Limb (tissue), 2 donors: Measurements from ENCODE around the gene CCDC171.
A peak's percentile ranks its signal among the peaks of the same experiment; 100 is the strongest.
"Not testable (repeated sequence)": the region's sequence is repeated elsewhere in the genome, so short reads cannot be mapped to it uniquely, and the experiment has no call there.

ENCODE experiments used
- DNase-seq, 2 donors: peaks; one replicate each; pipeline ENCODE4 v3.0.0-alpha.2; 2016; ENCODE audit errors: extremely low spot score in 2 of 2

CCDC171 gene

DNA sequence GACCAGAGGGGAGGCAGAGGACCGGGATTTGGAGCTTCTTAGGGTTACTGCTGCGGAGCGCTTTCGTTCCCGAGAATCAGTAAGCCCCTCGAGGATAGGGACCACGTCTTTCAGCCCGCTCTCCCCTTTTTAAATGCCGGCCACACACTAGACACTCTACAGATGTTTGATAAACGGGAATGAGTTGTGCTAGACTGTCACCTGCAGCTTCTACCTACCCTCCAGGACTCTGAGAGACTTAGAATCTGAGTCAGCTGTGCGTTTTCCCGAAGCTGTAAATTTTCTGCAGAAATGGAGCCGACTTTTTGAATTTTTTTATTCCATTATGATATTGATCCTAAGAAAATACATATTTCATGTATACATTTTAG lies 670 bp downstream of the CCDC171 start:
- no peak for DNase-seq

DNA sequence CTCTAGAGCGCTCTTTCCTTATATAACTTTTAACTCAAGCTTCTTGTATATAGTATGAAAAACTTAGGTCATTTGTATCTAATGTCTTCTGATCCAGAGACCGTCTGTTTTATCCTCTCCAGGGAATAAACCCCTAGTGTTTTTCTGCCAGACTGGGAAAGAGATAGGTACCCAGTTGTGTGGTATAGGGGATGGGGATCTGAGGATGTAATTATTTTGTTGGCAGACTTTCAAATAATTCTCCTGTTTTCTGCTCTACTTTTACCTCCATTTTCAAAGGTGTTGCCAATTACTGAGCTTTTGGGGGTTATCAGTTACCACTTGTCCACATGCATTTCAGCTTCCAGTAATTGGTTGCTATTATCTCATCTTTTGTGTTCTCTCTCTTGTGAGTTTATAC lies 17.9 kb downstream of the CCDC171 start:
- DNase-seq = no peak

DNA sequence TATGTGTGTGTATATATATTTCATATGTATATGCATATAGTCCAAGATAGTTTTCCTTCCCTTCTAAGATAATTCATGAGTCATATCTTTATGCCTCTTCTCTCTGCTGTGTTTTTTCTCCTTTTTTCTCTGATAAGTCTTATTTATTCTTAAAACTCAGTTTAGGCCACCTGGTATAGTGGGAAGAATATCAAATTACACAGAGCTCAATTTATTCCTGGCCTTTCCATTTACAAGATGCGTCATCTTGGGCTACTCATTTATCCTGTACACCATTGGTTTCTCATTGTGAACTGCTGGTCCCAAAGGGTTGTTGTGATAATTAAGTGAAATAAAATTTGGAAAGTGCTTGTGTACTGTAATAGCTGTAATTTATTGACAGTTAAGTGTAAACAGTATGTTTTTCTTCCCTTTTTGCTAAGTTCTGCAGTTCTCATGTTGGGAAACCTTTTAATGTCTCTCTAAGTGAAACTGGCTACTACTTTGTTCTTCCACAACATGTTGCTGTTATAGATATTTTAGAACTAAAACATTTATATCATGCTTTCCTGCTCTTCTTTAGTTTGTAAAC lies 19.4 kb downstream of the CCDC171 start:
- no peak for DNase-seq

DNA sequence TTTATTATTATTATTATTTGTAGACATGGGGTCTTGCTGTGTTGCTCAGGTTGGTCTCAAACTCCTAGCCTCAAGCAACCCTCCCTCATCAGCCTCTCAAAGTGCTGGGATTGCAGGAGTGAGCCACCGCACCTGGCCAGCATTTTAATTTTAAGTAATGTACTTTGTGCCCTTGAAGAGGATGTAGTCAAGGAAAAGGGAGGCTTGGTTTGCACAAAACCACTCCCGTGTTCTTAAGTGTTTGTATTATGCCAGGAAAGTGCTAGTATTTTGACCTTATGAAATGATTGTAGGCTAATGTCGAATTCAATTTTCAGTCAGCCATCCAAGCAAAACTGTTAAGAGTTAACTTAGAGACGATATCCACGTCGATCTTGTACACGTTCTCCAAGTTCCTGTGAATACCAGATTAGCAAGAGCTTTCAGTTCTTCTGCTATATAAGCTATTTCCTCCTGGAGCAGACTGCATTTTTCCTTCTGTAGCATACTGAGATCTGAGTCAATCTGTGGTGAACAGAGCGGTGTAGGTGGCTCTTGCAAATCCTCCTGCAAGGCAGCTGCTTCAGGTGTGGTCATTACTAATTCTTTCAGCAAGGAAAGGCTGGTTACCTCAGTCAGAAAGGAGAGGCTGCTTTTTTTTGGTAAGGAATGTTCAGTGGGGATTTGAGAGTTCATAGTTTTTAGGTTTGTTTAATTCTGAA lies 23.7 kb downstream of the CCDC171 start:
- DNase-seq = no peak

DNA sequence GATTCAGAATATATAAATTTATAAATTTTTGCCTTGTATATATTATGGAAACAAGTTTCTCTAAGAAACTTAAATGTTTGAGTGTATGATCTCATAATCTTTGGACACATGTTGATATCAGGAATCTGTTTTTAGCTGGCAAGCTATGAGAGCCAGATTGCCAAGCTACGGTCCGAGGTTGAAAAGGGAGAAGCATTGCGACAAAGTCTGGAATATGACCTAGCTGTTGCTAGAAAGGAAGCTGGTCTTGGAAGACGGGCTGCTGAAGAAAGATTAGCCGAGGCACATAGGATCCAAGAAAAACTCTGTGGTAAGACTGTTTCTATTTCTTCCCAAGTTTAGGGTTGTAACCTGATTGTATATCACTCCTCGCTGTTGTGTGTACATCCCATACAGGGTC lies 25.9 kb downstream of the CCDC171 start:
- no peak for DNase-seq

DNA sequence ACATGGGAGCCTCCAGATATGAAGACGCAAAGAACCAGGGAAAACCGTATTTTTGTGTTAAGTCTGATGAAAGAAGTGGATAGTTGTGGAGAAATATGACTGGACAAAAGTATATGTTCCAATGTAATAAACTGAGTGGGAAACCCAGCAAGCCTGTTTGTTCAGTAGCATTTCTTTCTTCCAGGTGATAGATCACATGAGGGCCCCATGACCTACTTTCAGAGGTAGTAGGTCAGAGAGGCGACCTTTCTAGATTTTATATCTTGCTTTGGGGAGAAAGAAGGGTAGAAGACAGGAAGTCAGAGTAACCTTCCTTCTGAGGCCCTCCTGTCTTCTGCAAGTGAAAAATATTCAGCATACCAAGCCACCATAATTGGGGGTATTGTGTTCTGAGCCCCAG lies 31.5 kb downstream of the CCDC171 start:
- no peak for DNase-seq

DNA sequence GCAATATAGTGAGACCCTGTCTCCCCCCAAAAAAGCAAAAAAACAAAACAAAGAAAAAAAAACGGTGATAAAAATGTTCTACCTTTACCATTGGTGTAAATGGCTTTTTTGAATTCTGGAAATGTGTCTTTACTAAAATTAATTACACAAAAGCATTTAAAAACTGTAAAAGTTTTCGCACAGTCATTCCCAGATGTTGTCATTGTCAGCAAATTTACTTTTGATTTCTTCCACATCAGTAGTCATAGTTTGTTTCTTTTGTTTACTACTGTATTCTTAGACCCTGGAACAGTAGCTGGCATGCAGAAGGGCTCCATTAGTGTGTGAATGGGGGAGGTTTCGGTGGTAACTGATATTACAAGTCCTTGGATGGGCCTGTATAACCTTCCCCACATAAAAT lies 39.5 kb downstream of the CCDC171 start:
- DNase-seq = no peak

DNA sequence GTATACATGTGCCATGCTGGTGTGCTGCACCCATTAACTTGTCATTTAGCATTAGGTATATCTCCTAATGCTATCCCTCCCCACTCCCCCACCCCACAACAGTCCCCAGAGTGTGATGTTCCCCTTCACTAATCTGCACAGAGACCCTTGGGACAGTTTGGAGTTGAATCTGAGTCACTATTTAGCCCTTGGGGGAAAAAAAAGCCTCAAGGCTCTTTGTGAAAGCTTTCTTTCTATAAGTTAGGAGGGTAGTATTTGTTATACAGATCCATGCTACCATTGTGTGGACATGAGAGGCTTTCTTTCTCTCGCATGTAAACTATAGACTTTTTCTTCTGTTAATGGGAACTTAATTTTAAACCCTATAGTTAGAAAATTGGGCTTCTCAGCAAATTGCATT lies 40.1 kb downstream of the CCDC171 start:
- not testable (repeated sequence) for DNase-seq

DNA sequence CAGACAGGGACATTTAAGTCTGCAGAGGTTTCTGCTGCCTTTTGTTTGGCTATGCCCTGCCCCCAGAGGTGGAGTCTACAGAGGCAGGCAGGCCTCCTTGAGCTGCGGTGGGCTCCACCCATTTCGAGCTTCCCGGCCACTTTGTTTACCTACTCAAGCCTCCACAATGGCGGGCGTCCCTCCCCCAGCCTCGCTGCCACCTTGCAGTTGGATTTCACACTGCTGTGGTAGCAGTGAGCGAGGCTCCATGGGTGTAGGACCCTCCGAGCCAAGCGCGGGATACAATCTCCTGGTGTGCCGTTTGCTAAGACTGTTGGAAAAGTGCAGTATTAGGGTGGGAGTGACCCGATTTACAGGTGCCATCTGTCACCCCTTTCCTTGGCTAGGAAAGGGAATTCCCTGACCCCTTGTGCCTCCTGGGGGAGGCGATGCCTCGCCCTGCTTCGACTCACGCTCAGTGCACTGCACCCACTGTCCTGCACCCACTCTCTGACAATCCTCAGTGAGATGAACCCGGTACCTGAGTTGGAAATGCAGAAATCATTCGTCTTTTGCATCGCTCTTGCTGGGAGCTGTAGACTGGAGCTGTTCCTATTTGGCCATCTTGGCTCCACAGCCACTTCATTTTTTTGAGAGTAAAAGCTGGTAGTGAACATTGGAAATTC lies 48.0 kb downstream of the CCDC171 start:
- DNase-seq = not testable (repeated sequence)

DNA sequence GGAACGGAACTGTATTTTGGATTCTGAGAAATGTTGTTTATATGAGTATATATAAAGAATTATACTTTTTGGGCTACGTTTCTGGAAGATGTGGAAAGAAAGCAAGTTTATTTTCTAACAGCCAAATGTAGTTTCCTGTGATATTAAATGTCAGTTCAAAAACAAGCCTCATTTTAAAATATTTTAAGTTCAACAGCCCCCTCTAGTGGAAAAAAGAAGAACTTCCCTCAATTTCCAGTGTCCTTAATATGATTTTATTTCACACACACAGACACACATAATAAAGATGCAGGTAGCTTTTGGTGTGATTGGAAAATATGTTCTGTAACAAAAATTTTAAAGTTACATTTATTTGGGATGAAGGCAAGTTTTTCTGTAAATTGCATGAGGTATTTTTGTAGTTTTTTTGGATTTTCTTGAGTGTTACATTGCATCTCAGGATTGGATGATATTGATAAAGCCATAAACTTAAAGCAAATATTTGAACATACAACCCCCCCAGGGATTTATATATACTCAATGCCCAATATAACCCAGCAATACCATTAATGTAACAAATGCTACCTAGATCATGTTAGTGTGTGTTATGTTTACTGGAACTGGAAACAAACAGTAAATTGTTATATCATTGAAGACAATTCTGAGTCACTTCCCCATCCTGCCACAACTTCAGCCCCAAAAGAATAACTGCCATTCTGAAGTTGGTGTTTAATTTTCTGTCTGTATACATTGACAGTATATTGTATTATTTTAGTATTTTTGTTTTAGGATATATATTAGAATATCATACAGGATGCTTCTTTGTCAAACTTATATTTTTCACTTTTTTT lies 54.0 kb downstream of the CCDC171 start:
- peak in 1 of 2 donors; percentile 62 for DNase-seq

DNA sequence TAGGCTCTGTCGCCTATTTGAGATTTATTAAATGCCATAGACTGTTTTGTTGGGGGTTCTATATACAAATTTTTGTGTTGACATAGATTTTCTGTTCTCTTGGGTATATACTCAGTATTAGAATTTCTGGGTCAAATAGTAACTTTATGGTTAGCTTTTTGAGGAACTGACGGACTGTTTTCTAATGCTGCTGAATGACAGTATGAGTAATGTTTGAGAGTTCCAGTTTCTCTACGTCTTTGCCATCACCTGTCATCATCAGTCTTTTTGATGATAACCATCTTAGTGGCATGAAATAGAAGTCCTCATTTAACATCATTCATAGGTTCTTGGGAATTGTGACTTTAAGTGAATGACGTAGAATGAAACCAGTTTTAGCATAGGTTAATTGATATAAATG lies 60.1 kb downstream of the CCDC171 start:
- DNase-seq = no peak

DNA sequence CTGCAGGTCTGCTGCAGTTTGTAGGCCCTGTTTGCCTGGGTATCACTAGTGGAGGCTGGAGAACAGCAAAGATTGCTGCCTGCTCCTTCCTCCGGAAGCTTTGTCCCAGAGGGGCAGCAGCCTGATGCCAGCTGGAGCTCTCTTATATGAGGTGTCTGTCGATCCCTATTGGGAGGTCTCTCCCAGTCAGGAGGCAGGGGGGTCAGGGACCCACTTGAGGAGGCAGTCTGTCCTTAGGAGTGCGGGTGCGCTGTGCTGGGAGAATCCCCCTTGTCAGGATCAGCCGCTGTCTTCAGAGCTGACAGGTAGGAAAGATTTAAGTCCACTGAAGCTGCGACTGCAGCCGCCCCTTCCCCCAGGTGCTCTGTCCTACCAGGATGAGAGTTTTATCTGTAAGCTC lies 64.9 kb downstream of the CCDC171 start:
- DNase-seq = no peak

DNA sequence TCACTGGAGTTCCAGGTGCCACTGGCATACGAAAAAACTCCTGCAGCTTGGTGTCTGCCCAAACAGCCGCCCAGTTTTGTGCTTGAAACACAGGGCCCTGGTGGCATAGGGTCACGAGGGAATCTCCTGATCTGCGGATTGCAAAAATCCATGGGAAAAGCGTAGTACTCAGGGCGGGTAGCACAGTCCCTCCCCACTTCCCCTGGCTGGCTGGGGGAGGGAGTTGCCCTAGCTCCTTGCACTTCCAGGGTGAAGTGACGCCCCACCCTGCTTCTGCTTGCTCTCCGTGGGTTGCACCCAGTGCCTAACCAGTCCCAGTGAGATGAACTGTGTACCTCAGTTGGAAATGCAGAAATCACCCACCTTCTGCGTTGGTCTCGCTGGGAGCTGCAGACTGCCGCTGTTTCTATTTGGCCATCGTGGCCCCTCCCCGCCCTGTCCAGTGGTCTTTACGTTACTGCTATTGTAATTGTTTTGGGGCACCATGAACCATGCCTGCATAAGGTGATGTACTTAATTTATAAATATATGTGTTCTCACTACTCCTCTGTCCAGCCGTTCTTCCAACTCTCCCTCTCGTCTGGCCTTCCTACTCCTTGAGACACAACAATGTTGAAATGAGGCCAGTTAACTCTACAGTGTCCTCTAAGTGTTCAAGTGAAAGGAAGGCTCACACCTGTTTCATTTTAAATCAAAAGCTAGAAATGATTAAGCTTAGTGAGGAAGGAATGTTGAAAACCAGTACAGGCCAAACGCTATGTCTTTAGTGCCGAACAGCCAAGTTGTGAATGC lies 65.9 kb downstream of the CCDC171 start:
- no peak for DNase-seq

DNA sequence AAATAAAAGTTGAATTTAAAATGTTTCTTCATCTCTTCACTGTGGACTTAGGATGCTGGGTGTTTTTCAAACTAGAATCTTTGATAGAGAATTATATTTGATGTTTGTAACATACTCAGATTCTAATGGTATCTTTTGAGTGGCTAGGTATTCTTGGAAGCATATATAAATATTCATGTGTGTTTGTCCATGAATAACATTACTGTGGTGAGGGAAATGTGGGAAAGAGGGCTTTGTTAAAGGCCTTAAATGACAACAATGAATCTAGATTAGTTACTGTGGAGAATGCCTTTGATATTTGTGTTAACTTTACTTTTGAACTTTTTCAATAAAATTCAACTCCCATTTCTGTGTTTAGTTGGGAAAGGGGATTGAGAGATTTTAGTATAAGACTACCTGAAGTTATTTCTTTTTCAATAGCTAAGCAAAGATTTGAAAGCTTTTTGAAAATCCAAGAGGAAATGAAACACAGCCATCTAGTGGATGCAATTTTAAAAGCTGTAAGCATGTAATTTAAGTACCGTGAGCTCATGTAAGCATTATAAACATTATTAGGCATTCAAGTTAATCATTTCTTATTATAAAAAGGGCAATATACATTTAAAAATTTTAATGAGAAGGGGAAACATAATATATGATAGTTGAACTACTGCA lies 69.6 kb downstream of the CCDC171 start:
- DNase-seq = peak in 1 of 2 donors; percentile 58

DNA sequence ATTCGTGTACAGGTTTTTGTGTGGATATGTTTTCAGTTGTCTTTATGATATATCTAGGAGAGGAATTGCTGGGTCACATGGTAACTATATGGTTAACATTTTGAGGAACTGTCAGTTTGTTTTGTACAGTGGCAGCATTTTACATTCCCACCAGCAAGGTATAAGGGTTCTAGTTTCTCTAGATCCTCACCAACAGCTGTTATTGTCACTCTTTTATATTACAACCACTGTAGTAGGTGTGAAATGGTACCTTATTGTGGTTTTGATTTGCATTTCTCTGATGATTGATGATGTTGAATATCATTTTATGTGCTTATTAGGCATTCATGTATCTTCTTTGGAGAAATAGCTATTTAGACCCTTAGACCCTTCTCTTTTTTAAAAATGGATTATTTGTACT lies 82.9 kb downstream of the CCDC171 start:
- no peak for DNase-seq

DNA sequence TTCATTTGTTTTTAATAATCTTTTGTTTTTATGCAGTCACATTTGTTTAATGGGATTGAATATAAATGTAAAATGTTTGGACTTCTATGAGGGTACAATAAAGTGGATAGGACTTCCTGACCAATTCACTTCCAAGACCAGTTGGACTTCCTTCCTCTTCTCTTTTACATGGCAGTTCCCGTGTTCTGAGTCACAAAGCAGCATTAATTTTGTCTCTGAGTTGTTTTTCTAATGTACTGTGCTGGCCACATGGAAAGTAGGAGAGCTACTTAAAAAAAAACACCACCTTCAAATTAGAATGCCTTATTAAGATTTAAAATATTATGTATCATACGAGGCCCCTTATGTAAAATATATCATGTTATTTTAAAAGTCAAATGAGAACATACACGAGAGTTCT lies 87.3 kb downstream of the CCDC171 start:
- DNase-seq = no peak

DNA sequence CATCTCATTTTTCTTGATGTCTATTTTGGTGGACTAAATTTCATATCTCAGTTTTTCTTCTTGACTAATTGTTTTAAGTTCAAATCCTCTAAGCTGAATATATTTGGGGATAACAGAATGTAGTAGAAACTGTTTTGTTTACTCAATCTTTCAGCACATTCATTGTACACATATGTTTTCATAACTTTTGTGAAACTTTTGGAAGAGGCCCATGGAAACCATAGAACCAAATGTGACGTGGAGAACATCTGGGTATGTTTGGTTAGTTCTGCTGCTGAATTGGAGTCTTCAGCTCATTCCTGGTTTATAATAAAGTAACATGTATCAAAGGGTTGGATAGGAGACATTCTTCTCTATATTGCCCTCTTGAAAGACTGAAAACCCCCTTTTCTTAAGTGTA lies 88.4 kb downstream of the CCDC171 start:
- no peak for DNase-seq

DNA sequence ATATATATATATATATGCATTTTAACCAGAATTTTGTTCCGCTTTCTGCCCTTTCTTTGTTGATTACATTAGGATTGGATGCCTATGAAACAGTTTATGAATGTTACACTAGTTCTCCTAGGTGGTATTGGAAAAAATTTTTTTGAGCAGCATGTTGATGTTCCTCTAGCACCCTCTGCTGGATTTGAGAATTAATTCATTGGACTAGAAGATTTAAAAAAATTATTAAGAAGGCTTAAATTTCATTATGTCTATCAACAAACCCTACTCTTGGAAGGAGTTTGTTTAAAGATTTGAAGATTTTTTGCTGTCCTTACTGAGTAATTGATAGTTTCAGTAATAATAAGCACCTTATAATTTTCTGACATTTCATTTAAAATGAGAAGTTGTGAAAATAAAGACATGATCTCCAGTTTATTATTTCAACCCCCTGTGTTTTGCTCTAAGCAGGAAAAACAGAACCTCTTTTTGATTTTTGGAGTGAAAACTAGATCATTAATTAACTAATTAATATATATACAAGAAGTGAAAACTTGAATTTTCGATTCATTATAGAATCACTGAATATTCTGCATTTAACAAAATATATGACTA lies 89.6 kb downstream of the CCDC171 start:
- peak in 1 of 2 donors; percentile 67 for DNase-seq

DNA sequence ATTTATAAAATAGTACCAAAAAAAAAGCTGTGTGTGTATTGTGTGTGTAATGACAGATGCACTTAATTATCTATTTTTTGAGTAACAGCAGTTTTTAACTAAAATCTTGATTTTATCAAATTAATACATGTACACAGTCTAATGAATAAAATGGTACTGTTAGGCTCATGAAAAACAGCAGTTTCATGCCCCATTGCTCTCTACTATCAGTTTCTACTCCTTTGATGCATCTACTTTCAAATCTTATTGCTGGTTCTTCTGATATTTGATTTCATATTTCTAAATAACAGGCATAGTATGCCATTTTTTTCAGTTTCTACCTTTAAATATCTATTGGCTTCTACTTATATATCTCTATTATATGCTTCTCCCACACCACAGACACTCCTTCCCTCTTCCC lies 117.4 kb downstream of the CCDC171 start:
- no peak for DNase-seq

DNA sequence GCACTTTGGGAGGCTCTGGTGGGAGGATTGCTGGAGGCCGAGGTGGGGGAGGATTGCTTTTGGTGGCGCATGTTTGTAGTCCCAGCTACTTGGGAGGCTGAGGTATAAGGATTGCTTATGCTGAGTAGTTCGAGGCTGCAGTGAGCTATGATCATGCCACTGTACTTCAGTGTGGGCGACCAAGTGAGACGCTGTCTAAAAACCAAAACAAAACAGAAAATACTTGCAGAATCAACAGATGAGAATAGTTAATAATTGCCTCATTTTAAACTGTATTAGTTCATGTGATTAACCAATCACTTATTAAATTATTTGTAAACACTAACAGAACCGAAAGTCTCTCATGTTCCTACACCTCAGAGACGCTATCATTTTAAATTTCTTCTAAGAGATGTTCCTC lies 118.1 kb downstream of the CCDC171 start:
- DNase-seq = no peak
